Neural progenitor cell (in vitro differentiated cells): ENCODE measurements around the gene MYCBP2. TPM values are rescaled to one million over a fixed set of nuclear protein-coding genes. Genes with fewer than 3 reads are reported as not detected.
"Not testable (repeated sequence)": the region's sequence is repeated elsewhere in the genome, so short reads cannot be mapped to it uniquely, and the experiment has no call there.

Source experiments
- DNase-seq: peaks from one replicate; pipeline ENCODE4 v3.0.0-alpha.2; 2016; ENCODE audit warnings: low spot score
- H2AFZ ChIP-seq: fragments of 200-600 bp; sonication (generic); replicated peaks from 2 replicates; pipeline ENCODE4 v1.6.1; 2016; ENCODE audit warnings: antibody characterized with exemption
- H3F3A ChIP-seq: fragments of 200-600 bp; sonication (generic); 2 replicates; pipeline ENCODE4 v1.6.1; 2016; ENCODE audit warnings: antibody characterized with exemption, low read depth
- H3K27ac ChIP-seq: fragments of 200-600 bp; sonication (generic); 2 replicates; pipeline ENCODE4 v1.5.1; 2016; ENCODE audit warnings: mild to moderate bottlenecking
- H3K27me3 ChIP-seq: fragments of 200-600 bp; sonication (generic); 2 replicates; pipeline ENCODE4 v1.6.1; 2016; ENCODE audit warnings: mild to moderate bottlenecking, moderate library complexity
- H3K36me3 ChIP-seq: fragments of 200-600 bp; sonication (generic); 2 replicates; pipeline ENCODE4 v1.5.1; 2016
- H3K4me1 ChIP-seq: fragments of 200-600 bp; sonication (generic); 2 replicates; pipeline ENCODE4 v1.6.1; 2016; ENCODE audit warnings: mixed run types
- H3K4me2 ChIP-seq: fragments of 200-600 bp; sonication (generic); 2 replicates; pipeline ENCODE4 v1.6.1; 2016
- H3K4me3 ChIP-seq: fragments of 200-600 bp; sonication (generic); 2 replicates; pipeline ENCODE4 v1.5.1; 2016
- H3K79me2 ChIP-seq: fragments of 200-600 bp; sonication (generic); 2 replicates; pipeline ENCODE4 v1.6.1; 2016; ENCODE audit warnings: low read depth
- H3K9ac ChIP-seq: fragments of 200-600 bp; sonication (generic); 2 replicates; pipeline ENCODE4 v1.6.1; 2016
- H3K9me3 ChIP-seq: fragments of 200-600 bp; sonication (generic); 2 replicates; pipeline ENCODE4 v1.5.1; 2016; ENCODE audit warnings: low read depth
- H4K20me1 ChIP-seq: fragments of 200-600 bp; sonication (generic); 2 replicates; pipeline ENCODE4 v1.6.1; 2016; ENCODE audit warnings: low read depth
- H3K27ac Mint-ChIP-seq: 3 replicates; pipeline ENCODE4 v1.8.0; 2021; ENCODE audit warnings: mixed read lengths
- H3K27me3 Mint-ChIP-seq: 2 replicates; pipeline ENCODE4 v1.8.0; 2022; ENCODE audit warnings: low read depth, mild to moderate bottlenecking, inconsistent platforms, moderate library complexity, mixed read lengths; ENCODE audit not compliant: insufficient read depth
- H3K36me3 Mint-ChIP-seq: 3 replicates; pipeline ENCODE4 v1.8.0; 2021; ENCODE audit warnings: mixed read lengths
- H3K4me1 Mint-ChIP-seq: 3 replicates; pipeline ENCODE4 v1.8.0; 2021; ENCODE audit warnings: mixed read lengths
- H3K4me3 Mint-ChIP-seq: 3 replicates; pipeline ENCODE4 v1.8.0; 2021; ENCODE audit warnings: mild to moderate bottlenecking, moderate library complexity, mixed read lengths
- H3K9me3 Mint-ChIP-seq: 3 replicates; pipeline ENCODE4 v1.8.0; 2020; ENCODE audit warnings: mixed read lengths
- EZH2 ChIP-seq: fragments of 200-600 bp; sonication (generic); IDR thresholded peaks from 2 replicates; pipeline ENCODE4 v1.6.1; 2017; ENCODE audit warnings: antibody characterized with exemption, mild to moderate bottlenecking, moderate library complexity
- EZH2phosphoT487 ChIP-seq: fragments of 200-600 bp; sonication (generic); IDR thresholded peaks from 2 replicates; pipeline ENCODE4 v1.6.1; 2017; ENCODE audit warnings: antibody characterized with exemption
- total RNA-seq: library from RNA; depleted of rRNA; stranded (reverse); fragments of >200 nt; gene quantifications from 2 replicates; pipeline ENCODE4 v1.2.3, GENCODE V29; 2015; ENCODE audit warnings: low replicate concordance
- TF ChIP-seq, protein P1 (sequence below): fragments of 200-600 bp; sonication (generic); IDR thresholded peaks from 2 replicates; pipeline ENCODE4 v1.5.1; 2017; ENCODE audit warnings: antibody characterized with exemption, mild to moderate bottlenecking

The MYCBP2 gene
- total RNA-seq, 1 donor from 2014 or later: 37.8 TPM

GRCh38 chr13:77207943-77208342 lies 119.0 kb downstream of the MYCBP2 start:
- peaks cover 7% of the 10 kb centered on the region for H3K36me3 ChIP-seq
- peaks cover 20% of the 10 kb centered on the region for H3K36me3 Mint-ChIP-seq

DNA sequence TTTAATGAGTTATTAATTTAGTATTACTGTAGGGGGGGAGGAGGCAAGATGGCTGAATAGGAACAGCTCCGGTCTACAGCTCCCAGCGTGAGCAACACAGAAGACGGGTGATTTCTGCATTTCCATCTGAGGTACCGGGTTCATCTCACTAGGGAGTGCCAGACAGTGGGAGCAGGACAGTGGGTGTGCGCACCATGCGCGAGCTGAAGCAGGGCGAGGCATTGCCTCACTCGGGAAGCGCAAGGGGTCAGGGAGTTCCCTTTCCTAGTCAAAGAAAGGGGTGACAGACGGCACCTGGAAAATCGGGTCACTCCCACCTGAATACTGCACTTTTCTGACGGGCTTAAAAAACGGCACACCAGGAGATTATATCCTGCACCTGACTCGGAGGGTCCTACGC lies 127.9 kb downstream of the MYCBP2 start:
- not testable (repeated sequence) for H3K9ac ChIP-seq, H3K4me1 Mint-ChIP-seq, H3K4me3 Mint-ChIP-seq, H3K36me3 ChIP-seq, H3K79me2 ChIP-seq, H3K27ac ChIP-seq, H3K27me3 Mint-ChIP-seq, H4K20me1 ChIP-seq, H3K4me2 ChIP-seq, DNase-seq, H3K9me3 ChIP-seq, H2AFZ ChIP-seq, H3F3A ChIP-seq, H3K27me3 ChIP-seq, H3K27ac Mint-ChIP-seq, H3K4me1 ChIP-seq, H3K4me3 ChIP-seq
- peaks cover 15% of the 10 kb centered on the region for H3K9me3 Mint-ChIP-seq
- H3K36me3 Mint-ChIP-seq: peaks cover 16% of the 10 kb centered on the region

More at GRCh38 chr13:77207943-77208342, 119.0 kb downstream of the MYCBP2 start:
- no peak for TF ChIP-seq EZH2phosphoT487
- TF ChIP-seq, protein P1, sequence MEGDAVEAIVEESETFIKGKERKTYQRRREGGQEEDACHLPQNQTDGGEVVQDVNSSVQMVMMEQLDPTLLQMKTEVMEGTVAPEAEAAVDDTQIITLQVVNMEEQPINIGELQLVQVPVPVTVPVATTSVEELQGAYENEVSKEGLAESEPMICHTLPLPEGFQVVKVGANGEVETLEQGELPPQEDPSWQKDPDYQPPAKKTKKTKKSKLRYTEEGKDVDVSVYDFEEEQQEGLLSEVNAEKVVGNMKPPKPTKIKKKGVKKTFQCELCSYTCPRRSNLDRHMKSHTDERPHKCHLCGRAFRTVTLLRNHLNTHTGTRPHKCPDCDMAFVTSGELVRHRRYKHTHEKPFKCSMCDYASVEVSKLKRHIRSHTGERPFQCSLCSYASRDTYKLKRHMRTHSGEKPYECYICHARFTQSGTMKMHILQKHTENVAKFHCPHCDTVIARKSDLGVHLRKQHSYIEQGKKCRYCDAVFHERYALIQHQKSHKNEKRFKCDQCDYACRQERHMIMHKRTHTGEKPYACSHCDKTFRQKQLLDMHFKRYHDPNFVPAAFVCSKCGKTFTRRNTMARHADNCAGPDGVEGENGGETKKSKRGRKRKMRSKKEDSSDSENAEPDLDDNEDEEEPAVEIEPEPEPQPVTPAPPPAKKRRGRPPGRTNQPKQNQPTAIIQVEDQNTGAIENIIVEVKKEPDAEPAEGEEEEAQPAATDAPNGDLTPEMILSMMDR: no peak
- no peak for TF ChIP-seq EZH2
- H3K4me2 ChIP-seq: no peak overlapping the region
- H4K20me1 ChIP-seq: no peaks in the 10 kb centered on the region
- no peaks in the 10 kb centered on the region for H3K4me1 ChIP-seq
- no peak overlapping the region for H3K27ac Mint-ChIP-seq
- no peaks in the 10 kb centered on the region for H3K9me3 ChIP-seq
- no peak overlapping the region for H3K9ac ChIP-seq
- H3K27me3 ChIP-seq: no peaks in the 10 kb centered on the region
- no peak overlapping the region for H2AFZ ChIP-seq
- no peaks in the 10 kb centered on the region for H3F3A ChIP-seq
- H3K27me3 Mint-ChIP-seq: peaks cover 2% of the 10 kb centered on the region
- H3K9me3 Mint-ChIP-seq: peaks cover 3% of the 10 kb centered on the region
- no peak overlapping the region for H3K4me3 ChIP-seq
- peak overlapping the region; percentile 80 for H3K27ac ChIP-seq
- H3K79me2 ChIP-seq: no peaks in the 10 kb centered on the region
- no peak for DNase-seq
- H3K4me3 Mint-ChIP-seq: no peak overlapping the region
- H3K4me1 Mint-ChIP-seq: no peaks in the 10 kb centered on the region

- Histone ChIP-seq H3K4me1 (no peaks in the 10 kb centered on the region), H4K20me1 (no peaks in the 10 kb centered on the region), H3K9me3 (no peaks in the 10 kb centered on the region), H3K36me3 (peaks cover 4% of the 10 kb centered on the region), H3F3A (no peaks in the 10 kb centered on the region), H3K4me2 (no peak overlapping the region), H3K27me3 (no peaks in the 10 kb centered on the region), H2AFZ (no peak overlapping the region), H3K9ac (no peak overlapping the region), H3K79me2 (no peaks in the 10 kb centered on the region), H3K27ac (no peak overlapping the region), H3K4me3 (no peak overlapping the region)
- Mint-ChIP-seq H3K36me3 (peaks cover 10% of the 10 kb centered on the region), H3K27me3 (no peaks in the 10 kb centered on the region), H3K4me3 (no peak overlapping the region), H3K4me1 (no peaks in the 10 kb centered on the region), H3K27ac (no peak overlapping the region), H3K9me3 (peaks cover 9% of the 10 kb centered on the region)
- DNase-seq: peak; percentile 33
- TF ChIP-seq EZH2phosphoT487: no peak
- TF ChIP-seq, protein P1: no peak
- no peak for TF ChIP-seq EZH2
Measured at GRCh38 chr13:77196052-77196618, 130.8 kb downstream of the MYCBP2 start.

DNA sequence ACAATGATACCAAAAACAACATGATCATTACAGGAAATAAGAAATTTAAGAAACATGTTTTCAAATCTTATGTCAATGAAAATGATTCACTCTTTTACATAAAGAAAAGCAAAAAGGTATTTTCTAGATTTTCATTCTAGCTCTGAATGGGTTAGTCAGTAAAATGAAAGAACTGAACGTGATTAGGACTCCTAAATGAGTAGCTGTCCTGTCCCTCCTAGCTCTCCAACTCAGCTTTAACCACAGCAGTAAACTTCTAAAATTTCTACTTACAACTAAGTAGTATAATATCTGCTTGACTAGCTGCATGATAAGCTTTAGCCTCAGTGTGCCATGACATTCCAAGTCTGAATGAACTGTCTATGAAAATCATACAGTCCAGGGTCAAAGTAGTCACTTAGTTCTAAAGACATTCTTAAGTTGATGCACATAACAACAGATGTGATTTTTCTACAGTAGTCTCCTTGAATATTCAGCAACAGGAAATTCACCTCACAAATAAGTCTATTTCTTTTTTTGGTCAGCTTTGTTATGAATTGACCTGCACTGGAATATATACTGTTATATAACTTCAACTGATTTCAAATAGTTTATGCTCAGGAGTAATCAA lies 136.4 kb downstream of the MYCBP2 start:
- no peak overlapping the region for H3K27ac ChIP-seq
- H3K27me3 ChIP-seq: no peaks in the 10 kb centered on the region
- H3K79me2 ChIP-seq: no peaks in the 10 kb centered on the region
- H3K4me1 Mint-ChIP-seq: no peaks in the 10 kb centered on the region
- no peaks in the 10 kb centered on the region for H3K27me3 Mint-ChIP-seq
- no peak overlapping the region for H3K4me3 Mint-ChIP-seq
- DNase-seq: no peak
- H3K9me3 Mint-ChIP-seq: no peaks in the 10 kb centered on the region
- no peak overlapping the region for H3K4me2 ChIP-seq
- no peak overlapping the region for H2AFZ ChIP-seq
- H3K4me3 ChIP-seq: no peak overlapping the region
- H3K27ac Mint-ChIP-seq: no peak overlapping the region
- H3K36me3 ChIP-seq: peaks cover 3% of the 10 kb centered on the region
- no peaks in the 10 kb centered on the region for H4K20me1 ChIP-seq
- H3K36me3 Mint-ChIP-seq: peaks cover 12% of the 10 kb centered on the region
- no peaks in the 10 kb centered on the region for H3K4me1 ChIP-seq
- H3K9me3 ChIP-seq: no peaks in the 10 kb centered on the region
- no peak overlapping the region for H3K9ac ChIP-seq
- TF ChIP-seq, protein P1: no peak
- TF ChIP-seq EZH2 (no peak), EZH2phosphoT487 (no peak)
- no peaks in the 10 kb centered on the region for H3F3A ChIP-seq
